Neural cell (in vitro differentiated cells): ENCODE results near the gene RBM19. TPM values are rescaled to one million over a fixed set of nuclear protein-coding genes. Genes with fewer than 3 reads are reported as not detected.

Experiments
- H2AFZ ChIP-seq: fragments of 200-600, 300-800 bp; sonication (generic), shearing (Covaris generic); 2 replicates; pipeline ENCODE4 v1.6.0; 2014; ENCODE audit warnings: low read depth, mild to moderate bottlenecking, antibody characterized with exemption, low read length, moderate library complexity
- H3F3A ChIP-seq: fragments of 200-600 bp; shearing (Covaris generic); 2 replicates; pipeline ENCODE4 v1.6.1; 2016; ENCODE audit warnings: mild to moderate bottlenecking, moderate library complexity, mixed read lengths, antibody characterized with exemption, low read length; ENCODE audit not compliant: insufficient read depth, poor library complexity, severe bottlenecking
- H3K27ac ChIP-seq: fragments of 200-600, 300-800 bp; sonication (generic), shearing (Covaris generic); 2 replicates; pipeline ENCODE4 v1.5.1; 2014; ENCODE audit warnings: mild to moderate bottlenecking, low read length, moderate library complexity
- H3K27me3 ChIP-seq: fragments of 300-800, 200-600 bp; sonication (generic), shearing (Covaris generic); 2 replicates; pipeline ENCODE4 v1.6.0; 2014; ENCODE audit warnings: mild to moderate bottlenecking, low read depth, low read length, moderate library complexity; ENCODE audit not compliant: insufficient read depth
- H3K36me3 ChIP-seq: fragments of 300-800, 200-600 bp; sonication (generic), shearing (Covaris generic); 2 replicates; pipeline ENCODE4 v1.5.1; 2014; ENCODE audit warnings: mild to moderate bottlenecking, antibody characterized with exemption, low read length, moderate library complexity; ENCODE audit not compliant: insufficient read depth
- H3K4me2 ChIP-seq: fragments of 300-800, 200-600 bp; sonication (generic), shearing (Covaris generic); 2 replicates; pipeline ENCODE4 v1.6.0; 2014; ENCODE audit warnings: mild to moderate bottlenecking, low read length
- H3K4me3 ChIP-seq: fragments of 300-800, 200-600 bp; sonication (generic), shearing (Covaris generic); 2 replicates; pipeline ENCODE4 v1.5.1; 2014; ENCODE audit warnings: mild to moderate bottlenecking, low read length, moderate library complexity
- H3K79me2 ChIP-seq: fragments of 200-600 bp; shearing (Covaris generic); replicated peaks from 2 replicates; pipeline ENCODE4 v1.6.0; 2014; ENCODE audit warnings: mild to moderate bottlenecking, low read length, moderate library complexity; ENCODE audit not compliant: insufficient read depth
- H3K9ac ChIP-seq: fragments of 300-800, 200-600 bp; sonication (generic), shearing (Covaris generic); 2 replicates; pipeline ENCODE4 v1.6.1; 2016; ENCODE audit warnings: mild to moderate bottlenecking, low read length, mixed read lengths
- H3K9me2 ChIP-seq: fragments of 200-600 bp; shearing (Covaris generic); 2 replicates; pipeline ENCODE4 v1.6.1; 2016; ENCODE audit warnings: mild to moderate bottlenecking, low read length, mixed read lengths; ENCODE audit not compliant: insufficient read depth
- H3K9me3 ChIP-seq: fragments of 200-600, 300-800 bp; sonication (generic), shearing (Covaris generic); 2 replicates; pipeline ENCODE4 v1.6.1; 2016; ENCODE audit warnings: mild to moderate bottlenecking, mixed run types, low read length, moderate library complexity, mixed read lengths
- H4K20me1 ChIP-seq: fragments of 200-600 bp; shearing (Covaris generic); 2 replicates; pipeline ENCODE4 v1.6.1; 2016; ENCODE audit warnings: mild to moderate bottlenecking, mixed run types; ENCODE audit not compliant: insufficient read depth
- CTCF ChIP-seq: fragments of 450-650 bp; IDR thresholded peaks from 2 replicates; pipeline ENCODE4 v1.5.1; 2014; ENCODE audit warnings: antibody characterized with exemption, mild to moderate bottlenecking, moderate library complexity; ENCODE audit not compliant: poor library complexity, severe bottlenecking
- EP300 ChIP-seq: fragments of 450-650 bp; conservative IDR thresholded peaks from 2 replicates; pipeline ENCODE4 v1.6.1; 2014; ENCODE audit warnings: antibody characterized with exemption, mild to moderate bottlenecking, moderate library complexity; ENCODE audit not compliant: poor library complexity, severe bottlenecking
- EZH2 ChIP-seq: fragments of 200-600, 300-800 bp; shearing (Covaris generic), sonication (generic); IDR thresholded peaks from 2 replicates; pipeline ENCODE4 v1.6.1; 2014; ENCODE audit warnings: antibody characterized with exemption, low read length, borderline replicate concordance, mild to moderate bottlenecking; ENCODE audit not compliant: insufficient read depth, poor library complexity, severe bottlenecking
- MXI1 ChIP-seq: fragments of 450-650 bp; conservative IDR thresholded peaks from 2 replicates; pipeline ENCODE4 v1.6.1; 2014; ENCODE audit warnings: antibody characterized with exemption, mild to moderate bottlenecking; ENCODE audit not compliant: poor library complexity, severe bottlenecking
- POLR2AphosphoS5 ChIP-seq: IDR thresholded peaks from 2 replicates; pipeline ENCODE4 v1.6.1; 2012
- RAD21 ChIP-seq: fragments of 450-650 bp; conservative IDR thresholded peaks from 2 replicates; pipeline ENCODE4 v1.6.1; 2014; ENCODE audit warnings: antibody characterized with exemption, mild to moderate bottlenecking, moderate library complexity
- SMC3 ChIP-seq: fragments of 450-650 bp; conservative IDR thresholded peaks from 2 replicates; pipeline ENCODE4 v1.6.1; 2014; ENCODE audit warnings: antibody characterized with exemption, mild to moderate bottlenecking, moderate library complexity; ENCODE audit not compliant: poor library complexity
- TAF1 ChIP-seq: IDR thresholded peaks from 2 replicates; pipeline ENCODE4 v1.6.1; 2012; ENCODE audit warnings: low read depth
- polyA plus RNA-seq: library from polyadenylated mRNA; depleted of rRNA; stranded (reverse); fragments of >200 nt; gene quantifications from 2 replicates; pipeline ENCODE4 v1.2.3, GENCODE V29; 2014
- TF ChIP-seq, protein P1 (sequence below): IDR thresholded peaks from 2 replicates; pipeline ENCODE4 v1.6.1; 2012; ENCODE audit warnings: borderline replicate concordance

RBM19 gene
- polyA plus RNA-seq, 1 donor from 2014 or later, result 14.2 TPM

DNA sequence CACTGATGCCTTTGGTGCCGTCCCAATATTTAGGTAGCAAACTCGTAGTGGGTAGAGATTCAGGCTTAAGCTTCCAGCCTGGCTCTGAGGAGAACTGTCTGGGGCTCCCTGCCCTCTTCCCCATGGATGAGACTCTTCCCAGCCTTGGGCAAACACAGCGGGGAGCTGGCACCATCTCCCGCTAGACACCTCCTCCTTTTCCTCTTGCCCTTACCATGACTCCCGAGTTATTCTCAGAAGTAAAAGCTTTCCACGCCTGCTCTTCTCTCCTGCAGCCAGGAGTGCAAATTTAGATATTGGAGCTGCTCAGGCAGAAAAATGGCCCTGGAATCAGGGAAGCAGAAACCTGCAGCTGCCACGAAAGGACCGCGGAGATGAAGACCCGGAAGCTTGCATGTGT lies 45.6 kb upstream of the RBM19 start:
- Histone ChIP-seq H3F3A (no peaks in the 10 kb centered on the region), H3K36me3 (no peaks in the 10 kb centered on the region), H3K27ac (no peak overlapping the region), H4K20me1 (no peaks in the 10 kb centered on the region), H3K4me2 (no peak overlapping the region), H3K9ac (no peak overlapping the region), H3K9me2 (no peaks in the 10 kb centered on the region), H3K4me3 (no peak overlapping the region), H3K79me2 (no peaks in the 10 kb centered on the region), H3K27me3 (no peaks in the 10 kb centered on the region), H3K9me3 (no peaks in the 10 kb centered on the region), H2AFZ (no peak overlapping the region)
- TF ChIP-seq, protein P1, sequence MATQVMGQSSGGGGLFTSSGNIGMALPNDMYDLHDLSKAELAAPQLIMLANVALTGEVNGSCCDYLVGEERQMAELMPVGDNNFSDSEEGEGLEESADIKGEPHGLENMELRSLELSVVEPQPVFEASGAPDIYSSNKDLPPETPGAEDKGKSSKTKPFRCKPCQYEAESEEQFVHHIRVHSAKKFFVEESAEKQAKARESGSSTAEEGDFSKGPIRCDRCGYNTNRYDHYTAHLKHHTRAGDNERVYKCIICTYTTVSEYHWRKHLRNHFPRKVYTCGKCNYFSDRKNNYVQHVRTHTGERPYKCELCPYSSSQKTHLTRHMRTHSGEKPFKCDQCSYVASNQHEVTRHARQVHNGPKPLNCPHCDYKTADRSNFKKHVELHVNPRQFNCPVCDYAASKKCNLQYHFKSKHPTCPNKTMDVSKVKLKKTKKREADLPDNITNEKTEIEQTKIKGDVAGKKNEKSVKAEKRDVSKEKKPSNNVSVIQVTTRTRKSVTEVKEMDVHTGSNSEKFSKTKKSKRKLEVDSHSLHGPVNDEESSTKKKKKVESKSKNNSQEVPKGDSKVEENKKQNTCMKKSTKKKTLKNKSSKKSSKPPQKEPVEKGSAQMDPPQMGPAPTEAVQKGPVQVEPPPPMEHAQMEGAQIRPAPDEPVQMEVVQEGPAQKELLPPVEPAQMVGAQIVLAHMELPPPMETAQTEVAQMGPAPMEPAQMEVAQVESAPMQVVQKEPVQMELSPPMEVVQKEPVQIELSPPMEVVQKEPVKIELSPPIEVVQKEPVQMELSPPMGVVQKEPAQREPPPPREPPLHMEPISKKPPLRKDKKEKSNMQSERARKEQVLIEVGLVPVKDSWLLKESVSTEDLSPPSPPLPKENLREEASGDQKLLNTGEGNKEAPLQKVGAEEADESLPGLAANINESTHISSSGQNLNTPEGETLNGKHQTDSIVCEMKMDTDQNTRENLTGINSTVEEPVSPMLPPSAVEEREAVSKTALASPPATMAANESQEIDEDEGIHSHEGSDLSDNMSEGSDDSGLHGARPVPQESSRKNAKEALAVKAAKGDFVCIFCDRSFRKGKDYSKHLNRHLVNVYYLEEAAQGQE, result no peak
- TF ChIP-seq SMC3 (no peak), MXI1 (no peak), TAF1 (no peak), EP300 (no peak), CTCF (no peak), EZH2 (no peak), RAD21 (no peak), POLR2AphosphoS5 (no peak)

- no peaks in the 10 kb centered on the region for H3F3A ChIP-seq
- no peak for TF ChIP-seq MXI1
- TF ChIP-seq SMC3, result no peak
- TF ChIP-seq TAF1, result no peak
- TF ChIP-seq RAD21, result no peak
Observed at GRCh38 chr12:114006482-114007425, 40.6 kb upstream of the RBM19 start.

More at GRCh38 chr12:114006482-114007425, 40.6 kb upstream of the RBM19 start:
- Histone ChIP-seq H3K27me3 (no peaks in the 10 kb centered on the region), H3K4me3 (no peak overlapping the region), H4K20me1 (no peaks in the 10 kb centered on the region), H3K36me3 (no peaks in the 10 kb centered on the region), H3K79me2 (no peaks in the 10 kb centered on the region), H3K4me2 (no peak overlapping the region), H2AFZ (no peak overlapping the region), H3K9me3 (no peaks in the 10 kb centered on the region), H3K9me2 (no peaks in the 10 kb centered on the region), H3K9ac (no peak overlapping the region), H3K27ac (no peak overlapping the region)
